Keratinocyte (primary cell): ENCODE measurements around the gene ZNF878. TPM values are rescaled to one million over a fixed set of nuclear protein-coding genes. Genes with fewer than 3 reads are reported as not detected.

ENCODE experiments used
- DNase-seq: peaks from one replicate; pipeline ENCODE4 v3.0.0-alpha.2; 2011; ENCODE audit warnings: low read depth, missing footprints, low spot score
- FAIRE-seq: peaks from 2 replicates; lab custom pipeline; 2011; peaks lifted over from hg19 to GRCh38; lab: Jason Lieb, UNC
- H2AFZ ChIP-seq: 2 replicates; pipeline ENCODE4 v1.6.0; 2012; ENCODE audit warnings: low read length, control low read depth, inconsistent platforms; ENCODE audit not compliant: control insufficient read depth
- H3K27ac ChIP-seq: 2 replicates; pipeline ENCODE4 v1.5.1; 2011; ENCODE audit warnings: low read length; ENCODE audit not compliant: control insufficient read depth, insufficient read depth
- H3K27me3 ChIP-seq: 3 replicates; pipeline ENCODE4 v1.6.0; 2011; ENCODE audit warnings: low read length; ENCODE audit not compliant: control insufficient read depth, insufficient read depth; ENCODE audit errors: extremely low read depth
- H3K36me3 ChIP-seq, 2 experiments: 2 replicates in 1 of 2; 3 replicates in 1 of 2; pipeline ENCODE4 v1.5.1; 2011; ENCODE audit warnings: low read length in 2 of 2, mild to moderate bottlenecking in 1 of 2; ENCODE audit not compliant: control insufficient read depth in 2 of 2, insufficient read depth in 2 of 2; ENCODE audit errors: extremely low read depth in 1 of 2
- H3K4me1 ChIP-seq: 3 replicates; pipeline ENCODE4 v1.5.1; 2011; ENCODE audit warnings: low read length; ENCODE audit not compliant: control insufficient read depth, insufficient read depth; ENCODE audit errors: extremely low read depth
- H3K4me2 ChIP-seq: 3 replicates; pipeline ENCODE4 v1.6.0; 2011; ENCODE audit warnings: low read depth, low read length; ENCODE audit not compliant: control insufficient read depth, insufficient read depth; ENCODE audit errors: extremely low read depth
- H3K4me3 ChIP-seq, 3 experiments: fragments of 200-600 bp in 1 of 3; sonication (generic) in 1 of 3; 2 replicates in 2 of 3; 3 replicates in 1 of 3; pipeline ENCODE4 v1.5.1; 2011 to 2016; ENCODE audit warnings: low read length in 3 of 3, mild to moderate bottlenecking in 3 of 3, control low read depth in 2 of 3, inconsistent platforms in 1 of 3, low read depth in 1 of 3, mixed read lengths in 1 of 3, mixed run types in 1 of 3, moderate library complexity in 1 of 3; ENCODE audit not compliant: control insufficient read depth in 2 of 3, insufficient read depth in 2 of 3; ENCODE audit errors: extremely low read depth in 1 of 3
- H3K79me2 ChIP-seq: 2 replicates; pipeline ENCODE4 v1.6.0; 2012; ENCODE audit warnings: low read length; ENCODE audit not compliant: control insufficient read depth, insufficient read depth
- H3K9ac ChIP-seq: 3 replicates; pipeline ENCODE4 v1.6.0; 2011; ENCODE audit warnings: low read length; ENCODE audit not compliant: control insufficient read depth, insufficient read depth; ENCODE audit errors: extremely low read depth
- H3K9me1 ChIP-seq: 3 replicates; pipeline ENCODE4 v1.6.0; 2011; ENCODE audit warnings: low read length; ENCODE audit not compliant: control insufficient read depth, insufficient read depth; ENCODE audit errors: extremely low read depth
- H3K9me3 ChIP-seq: 2 replicates; pipeline ENCODE4 v1.5.1; 2012; ENCODE audit warnings: low read depth, low read length; ENCODE audit not compliant: control insufficient read depth
- H4K20me1 ChIP-seq: 3 replicates; pipeline ENCODE4 v1.6.0; 2011; ENCODE audit warnings: low read length; ENCODE audit not compliant: control insufficient read depth, insufficient read depth; ENCODE audit errors: extremely low read depth
- EZH2 ChIP-seq: IDR thresholded peaks from one replicate; pipeline ENCODE4 v1.6.1; 2012; ENCODE audit warnings: inconsistent platforms, mild to moderate bottlenecking, low read length, moderate library complexity
- dilution Hi-C: fragments of 300-500 bp; cut with MboI; formaldehyde crosslinking; loops from one replicate; pipeline ENCODE4 v1.7.0; 2020; ENCODE audit warnings: low sequenced_read_pairs; ENCODE audit not compliant: extremely low pct_ligation_motif_present
- polyA plus RNA-seq, 5 experiments: library from polyadenylated mRNA; depleted of rRNA in 3 of 5; stranded (reverse) in 3 of 5; stranded (forward) in 1 of 5; unstranded in 1 of 5; fragments of >200 nt; gene quantifications; 1 replicate in 1 of 5; 2 replicates in 3 of 5; 3 replicates in 1 of 5; pipeline versions ENCODE4 v1.2.1 to v1.2.3, GENCODE V29; 2011 to 2012; ENCODE audit warnings: missing spikeins in 2 of 5, low read depth in 1 of 5, low replicate concordance in 1 of 5
- TF ChIP-seq, protein P1 (sequence below), 3 experiments: IDR thresholded peaks in 1 of 3; conservative IDR thresholded peaks in 1 of 3; optimal IDR thresholded peaks in 1 of 3; 2 replicates in 2 of 3; 3 replicates in 1 of 3; pipeline versions ENCODE3 to v1.5.1; 2011; ENCODE audit warnings: low read length in 3 of 3, mild to moderate bottlenecking in 3 of 3, moderate library complexity in 2 of 3, control low read depth in 1 of 3, inconsistent platforms in 1 of 3; ENCODE audit not compliant: insufficient read depth in 2 of 3; ENCODE audit errors: extremely low read depth in 1 of 3

ZNF878 gene
- polyA plus RNA-seq, 1 donor (not counting 4 experiments of a cell fraction or from before 2014, with no cell fraction given): 0.29 TPM

DNA sequence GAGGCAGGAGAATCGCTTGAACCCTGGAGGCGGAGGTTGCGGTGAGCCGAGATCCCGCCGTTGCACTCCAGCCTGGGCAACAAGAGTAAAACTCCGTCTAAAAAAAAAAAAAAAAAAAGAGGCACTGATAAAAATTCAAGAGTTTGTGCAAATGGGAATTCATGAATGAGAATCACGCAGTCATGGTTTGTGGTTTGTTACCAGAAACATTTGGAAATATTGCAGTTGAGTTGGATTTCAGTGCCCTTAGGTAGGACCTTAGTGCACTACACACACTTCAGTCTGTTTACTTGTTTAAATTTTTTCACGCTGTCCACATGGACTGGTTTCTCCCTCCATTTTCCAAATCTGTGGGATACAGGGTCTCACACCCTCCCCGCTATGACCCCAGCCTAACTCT is 40.2 kb upstream of the ZNF878 start:
- DNase-seq: no peak
- H3K4me1 ChIP-seq: peaks cover 3% of the 10 kb centered on the region
- no peaks in the 10 kb centered on the region for H3K9me1 ChIP-seq
- H3K36me3 ChIP-seq: no peaks in the 10 kb centered on the region
- no peaks in the 10 kb centered on the region for H3K79me2 ChIP-seq
- H3K9me3 ChIP-seq: no peaks in the 10 kb centered on the region
- peak overlapping the region; percentile 77 for H3K4me2 ChIP-seq
- no peak for TF ChIP-seq EZH2
- TF ChIP-seq, protein P1, sequence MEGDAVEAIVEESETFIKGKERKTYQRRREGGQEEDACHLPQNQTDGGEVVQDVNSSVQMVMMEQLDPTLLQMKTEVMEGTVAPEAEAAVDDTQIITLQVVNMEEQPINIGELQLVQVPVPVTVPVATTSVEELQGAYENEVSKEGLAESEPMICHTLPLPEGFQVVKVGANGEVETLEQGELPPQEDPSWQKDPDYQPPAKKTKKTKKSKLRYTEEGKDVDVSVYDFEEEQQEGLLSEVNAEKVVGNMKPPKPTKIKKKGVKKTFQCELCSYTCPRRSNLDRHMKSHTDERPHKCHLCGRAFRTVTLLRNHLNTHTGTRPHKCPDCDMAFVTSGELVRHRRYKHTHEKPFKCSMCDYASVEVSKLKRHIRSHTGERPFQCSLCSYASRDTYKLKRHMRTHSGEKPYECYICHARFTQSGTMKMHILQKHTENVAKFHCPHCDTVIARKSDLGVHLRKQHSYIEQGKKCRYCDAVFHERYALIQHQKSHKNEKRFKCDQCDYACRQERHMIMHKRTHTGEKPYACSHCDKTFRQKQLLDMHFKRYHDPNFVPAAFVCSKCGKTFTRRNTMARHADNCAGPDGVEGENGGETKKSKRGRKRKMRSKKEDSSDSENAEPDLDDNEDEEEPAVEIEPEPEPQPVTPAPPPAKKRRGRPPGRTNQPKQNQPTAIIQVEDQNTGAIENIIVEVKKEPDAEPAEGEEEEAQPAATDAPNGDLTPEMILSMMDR (optimal IDR thresholded peaks at IDR 0.05 in 1 of 3, IDR thresholded peaks at IDR 0.05 in 1 of 3, conservative IDR thresholded peaks at IDR 0.05 in 1 of 3; ENCODE audit: extremely low read depth in 1 of 3, insufficient read depth in 2 of 3, low read length in 3 of 3): no peak
- no peaks in the 10 kb centered on the region for H4K20me1 ChIP-seq
- dilution Hi-C loops: no loop called here
- FAIRE-seq: no peak
- peak overlapping the region; percentile 51 to 73 (median 72) for H3K4me3 ChIP-seq
- H3K27me3 ChIP-seq: no peaks in the 10 kb centered on the region
- H2AFZ ChIP-seq: peak overlapping the region; percentile 90
- peak overlapping the region; percentile 64 for H3K9ac ChIP-seq
- H3K27ac ChIP-seq: no peak overlapping the region

DNA sequence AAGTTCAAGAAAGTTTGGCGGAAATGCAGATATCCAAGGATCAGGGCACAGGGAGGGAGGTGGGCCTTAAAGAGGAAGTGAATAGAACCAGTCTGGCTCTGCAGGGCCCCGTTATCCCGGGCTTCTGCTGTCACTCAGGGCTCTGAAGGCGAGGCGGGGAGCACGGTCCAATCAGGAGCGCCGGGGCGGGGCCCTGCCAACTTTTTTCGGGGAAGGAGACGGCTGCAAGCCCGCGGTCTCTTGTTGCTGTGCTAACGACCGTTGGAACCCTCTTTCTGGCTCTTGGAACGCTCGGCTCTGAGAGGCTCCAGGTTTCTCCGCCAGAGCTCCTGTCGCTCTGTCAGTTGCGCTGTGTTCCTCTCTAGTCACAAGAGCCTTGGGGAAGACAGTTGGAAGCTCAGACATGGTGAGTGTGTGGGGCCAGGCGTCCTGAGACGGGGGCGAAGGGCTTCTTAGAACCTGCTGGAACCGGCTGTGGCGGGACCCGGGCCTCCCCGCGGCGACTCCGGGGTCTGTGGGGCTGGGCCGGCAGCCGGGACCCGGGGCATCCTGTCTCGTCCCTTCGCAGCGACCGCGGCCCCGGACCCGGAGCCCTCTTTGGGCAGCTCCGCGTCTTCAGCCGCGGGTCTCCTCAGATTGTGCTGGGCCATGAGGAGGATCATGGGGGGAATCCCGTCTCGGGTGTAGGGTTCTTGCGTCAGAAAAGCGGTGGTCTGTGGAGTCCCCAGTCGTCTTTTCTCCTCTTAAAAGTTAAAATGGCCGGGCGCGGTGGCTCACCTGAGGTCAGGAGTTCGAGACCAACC is 39.5 kb upstream of the ZNF878 start:
- Histone ChIP-seq H3K9me1 (no peaks in the 10 kb centered on the region), H3K27ac (peak overlapping the region; percentile 25), H3K4me3 (peak overlapping the region; percentile 51 to 73 (median 72)), H3K27me3 (no peaks in the 10 kb centered on the region), H3K79me2 (no peaks in the 10 kb centered on the region), H3K36me3 (no peaks in the 10 kb centered on the region), H3K9ac (peak overlapping the region; percentile 64), H2AFZ (peak overlapping the region; percentile 90), H3K9me3 (no peaks in the 10 kb centered on the region), H3K4me1 (peaks cover 3% of the 10 kb centered on the region), H4K20me1 (no peaks in the 10 kb centered on the region), H3K4me2 (peak overlapping the region; percentile 77)
- TF ChIP-seq EZH2: no peak
- TF ChIP-seq, protein P1 (optimal IDR thresholded peaks at IDR 0.05 in 1 of 3, IDR thresholded peaks at IDR 0.05 in 1 of 3, conservative IDR thresholded peaks at IDR 0.05 in 1 of 3; ENCODE audit: extremely low read depth in 1 of 3, insufficient read depth in 2 of 3, low read length in 3 of 3): no peak
- DNase-seq (peak; percentile 4), FAIRE-seq (no peak)
- dilution Hi-C loops: no loop called here
